ENCODE results near the gene DGKA.
"Not testable (repeated sequence)": the region's sequence is repeated elsewhere in the genome, so short reads cannot be mapped to it uniquely, and the experiment has no call there.

The DGKA gene

DNA sequence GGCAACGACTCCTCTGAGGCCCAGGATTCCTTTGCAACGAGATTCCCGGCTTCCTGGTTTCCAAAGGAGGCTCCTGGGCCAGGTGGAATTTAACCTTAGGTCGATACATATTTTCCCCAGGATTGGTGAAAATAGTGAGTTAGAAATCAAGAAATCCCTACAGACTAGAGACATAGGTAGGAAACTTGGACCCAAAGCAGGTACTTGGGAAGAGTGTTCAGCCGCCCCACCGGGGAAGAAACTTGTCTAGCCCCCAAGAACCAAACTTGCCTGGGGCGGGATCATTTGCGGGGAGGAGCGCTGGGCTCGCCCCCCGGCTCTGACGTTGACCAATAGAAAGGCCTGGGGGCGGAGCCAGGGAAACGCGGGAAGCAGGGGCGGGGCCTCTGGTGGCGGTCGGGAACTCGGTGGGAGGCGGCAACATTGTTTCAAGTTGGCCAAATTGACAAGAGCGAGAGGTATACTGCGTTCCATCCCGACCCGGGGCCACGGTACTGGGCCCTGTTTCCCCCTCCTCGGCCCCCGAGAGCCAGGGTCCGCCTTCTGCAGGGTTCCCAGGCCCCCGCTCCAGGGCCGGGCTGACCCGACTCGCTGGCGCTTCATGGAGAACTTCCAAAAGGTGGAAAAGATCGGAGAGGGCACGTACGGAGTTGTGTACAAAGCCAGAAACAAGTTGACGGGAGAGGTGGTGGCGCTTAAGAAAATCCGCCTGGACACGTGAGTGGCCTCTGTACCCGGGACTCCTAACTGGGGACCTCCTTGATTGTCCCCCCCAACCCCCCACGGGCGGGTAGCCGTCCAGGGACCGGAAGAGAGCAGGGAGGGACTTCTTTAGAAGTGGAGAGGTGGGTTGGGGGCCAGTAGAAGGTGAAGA is 35.7 kb downstream of the DGKA start, which contains the start of gene CDK2:
Gene CDK2 (plus strand): TSS at position 423 of the 874 bp plus-strand sequence. CDS start 179 bp downstream, at position 602.
- peak; percentile 95 for DNase-seq (ENCODE audit: low spot score)

- DNase-seq (ENCODE audit: low spot score) = no peak
Observed at GRCh38 chr12:55969356-55969755, 38.4 kb downstream of the DGKA start.

DNA sequence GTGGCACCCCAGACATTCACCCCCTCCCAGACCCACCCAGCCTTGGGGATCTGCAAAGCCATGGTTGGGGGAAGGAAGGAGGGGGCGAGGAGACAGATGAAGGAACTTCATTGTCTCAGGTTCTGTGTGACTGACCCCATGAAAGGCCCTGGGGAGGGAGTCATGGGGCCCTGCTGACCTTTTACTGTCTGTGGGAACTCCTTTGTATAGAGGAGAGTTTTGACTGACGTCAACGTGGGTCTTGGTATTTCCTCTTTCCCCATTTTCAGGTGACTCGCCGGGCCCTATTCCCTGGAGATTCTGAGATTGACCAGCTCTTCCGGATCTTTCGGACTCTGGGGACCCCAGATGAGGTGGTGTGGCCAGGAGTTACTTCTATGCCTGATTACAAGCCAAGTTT is 39.8 kb downstream of the DGKA start:
- no peak for DNase-seq (ENCODE audit: low spot score)

DNA sequence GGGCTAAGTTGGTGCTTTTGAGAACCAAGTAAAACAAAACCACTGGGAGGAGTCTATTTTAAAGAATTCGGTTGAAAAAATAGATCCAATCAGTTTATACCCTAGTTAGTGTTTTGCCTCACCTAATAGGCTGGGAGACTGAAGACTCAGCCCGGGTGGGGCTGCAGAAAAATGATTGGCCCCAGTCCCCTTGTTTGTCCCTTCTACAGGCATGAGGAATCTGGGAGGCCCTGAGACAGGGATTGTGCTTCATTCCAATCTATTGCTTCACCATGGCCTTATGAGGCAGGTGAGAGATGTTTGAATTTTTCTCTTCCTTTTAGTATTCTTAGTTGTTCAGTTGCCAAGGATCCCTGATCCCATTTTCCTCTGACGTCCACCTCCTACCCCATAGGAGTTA is 41.1 kb downstream of the DGKA start:
- no peak for DNase-seq (ENCODE audit: low spot score)

DNA sequence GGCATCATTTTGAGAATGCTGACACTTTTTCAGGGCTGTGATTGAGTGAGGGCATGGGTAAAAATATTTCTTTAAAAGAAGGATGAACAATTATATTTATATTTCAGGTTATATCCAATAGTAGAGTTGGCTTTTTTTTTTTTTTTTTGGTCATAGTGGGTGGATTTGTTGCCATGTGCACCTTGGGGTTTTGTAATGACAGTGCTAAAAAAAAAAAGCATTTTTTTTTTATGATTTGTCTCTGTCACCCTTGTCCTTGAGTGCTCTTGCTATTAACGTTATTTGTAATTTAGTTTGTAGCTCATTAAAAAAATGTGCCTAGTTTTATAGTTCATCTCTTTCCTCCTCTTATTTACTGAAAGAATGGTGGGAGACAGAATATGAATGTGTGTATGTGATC is 41.5 kb downstream of the DGKA start:
- no peak for DNase-seq (ENCODE audit: low spot score)

GRCh38 chr12:55972911-55973598 is 42.1 kb downstream of the DGKA start:
- no peak for DNase-seq (ENCODE audit: low spot score)

GRCh38 chr12:55973599-55974307 is 42.8 kb downstream of the DGKA start, which contains the start of gene RAB5B:
RAB5B (plus strand) TSS chr12:55974078; CDS start chr12:55986961, 12,883 bp downstream.
- peak; percentile 98 for DNase-seq (ENCODE audit: low spot score)

- peak; percentile 72 for DNase-seq (ENCODE audit: low spot score)
Observed at GRCh38 chr12:55974308-55974730, 43.4 kb downstream of the DGKA start.

- DNase-seq (ENCODE audit: low spot score) = no peak
Observed at GRCh38 chr12:55978393-55978792, 47.4 kb downstream of the DGKA start.

DNA sequence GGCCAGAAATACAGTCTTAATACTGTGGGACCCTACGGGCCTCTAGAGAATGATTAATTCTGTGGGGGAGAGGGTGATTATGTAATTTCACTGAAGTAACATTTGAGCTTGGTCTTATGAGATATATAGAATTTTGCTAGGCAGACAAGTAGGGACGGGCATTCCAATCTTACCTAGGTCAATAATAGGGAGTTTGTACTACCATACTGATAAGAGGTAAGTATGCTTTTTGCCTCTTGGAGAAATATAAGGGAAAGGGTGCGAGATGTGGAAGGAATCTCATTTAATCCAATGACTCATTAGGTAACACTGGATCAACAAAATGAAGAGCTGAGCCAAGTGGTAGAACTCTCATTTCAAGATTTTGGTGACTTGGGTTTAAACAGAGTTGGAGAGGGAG is 48.1 kb downstream of the DGKA start:
- no peak for DNase-seq (ENCODE audit: low spot score)

DNA sequence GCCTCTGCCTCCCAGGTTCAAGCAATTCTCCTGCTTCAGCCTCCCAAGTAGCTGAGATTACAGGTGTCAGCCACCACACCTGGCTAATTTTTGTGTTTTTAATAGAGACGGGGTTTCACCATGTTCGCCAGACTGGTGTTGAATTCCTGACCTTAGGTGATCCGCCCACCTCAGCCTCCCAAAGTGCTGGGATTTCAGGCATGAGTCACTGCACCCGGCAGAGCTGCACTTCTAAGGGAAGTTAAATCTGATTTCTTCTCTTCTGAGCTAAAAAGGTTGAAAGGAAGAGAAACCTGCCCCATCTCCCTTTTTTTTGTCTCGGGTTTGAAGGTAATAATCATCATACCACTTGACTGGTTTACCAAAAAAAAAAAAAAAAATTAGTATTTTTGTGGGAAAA is 50.9 kb downstream of the DGKA start:
- DNase-seq (ENCODE audit: low spot score) = not testable (repeated sequence)

DNA sequence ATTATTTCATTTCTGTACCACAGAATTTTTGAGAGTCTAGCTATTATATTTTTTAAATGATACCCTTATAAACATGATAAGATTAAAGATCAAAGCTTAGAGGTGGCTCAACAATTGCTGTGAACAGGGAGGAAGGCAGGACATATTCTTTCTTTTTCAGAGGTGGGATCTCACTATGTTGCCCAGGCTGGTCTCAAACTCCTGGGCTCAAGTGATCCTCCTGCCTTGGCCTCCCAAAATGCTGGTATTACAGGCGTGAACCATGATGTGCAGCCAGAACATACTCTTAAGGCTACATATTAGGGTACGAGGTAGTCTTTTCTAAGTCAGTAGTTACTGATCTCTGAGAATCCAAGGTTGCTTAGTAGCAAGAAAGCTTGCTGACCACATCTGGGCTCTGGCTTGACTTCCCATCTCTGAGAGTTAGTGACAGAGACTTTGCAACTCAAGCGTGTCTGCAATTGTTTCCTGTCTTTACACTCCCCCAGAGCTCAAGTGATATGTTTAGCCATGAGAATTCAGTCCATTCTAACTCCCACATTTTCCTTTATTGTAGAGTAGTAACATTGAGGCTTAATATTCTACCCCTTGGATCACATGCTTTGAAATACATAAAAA is 51.5 kb downstream of the DGKA start:
- DNase-seq (ENCODE audit: low spot score) = no peak

DNA sequence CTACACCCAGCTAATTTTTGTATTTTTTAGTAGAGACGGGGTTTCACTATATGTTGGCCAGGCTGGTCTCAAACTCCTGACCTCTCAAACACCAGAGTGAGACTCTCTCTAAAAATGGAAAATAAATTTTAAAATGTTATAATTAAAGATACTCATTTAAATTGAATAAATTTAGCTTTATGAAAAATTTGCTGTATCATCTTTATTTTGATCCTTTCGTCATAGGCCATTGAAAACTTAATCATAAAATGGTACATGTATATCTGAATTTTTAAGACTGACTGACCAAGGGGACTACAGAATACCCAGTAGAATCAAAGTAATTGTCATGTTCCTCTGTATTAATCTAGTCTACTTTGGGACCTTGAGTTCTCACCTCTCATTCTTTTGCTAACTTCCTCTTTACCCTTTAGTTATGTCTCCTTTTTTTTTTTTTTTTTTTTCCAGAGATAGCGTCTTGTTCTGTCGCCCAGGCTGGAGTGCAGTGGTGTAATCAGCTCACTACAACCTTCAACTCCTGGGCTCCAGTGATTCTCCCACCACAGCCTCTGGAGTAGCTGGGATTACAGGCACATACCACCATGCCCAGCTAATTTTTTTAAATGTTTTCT is 52.4 kb downstream of the DGKA start:
- DNase-seq (ENCODE audit: low spot score) = no peak

DNA sequence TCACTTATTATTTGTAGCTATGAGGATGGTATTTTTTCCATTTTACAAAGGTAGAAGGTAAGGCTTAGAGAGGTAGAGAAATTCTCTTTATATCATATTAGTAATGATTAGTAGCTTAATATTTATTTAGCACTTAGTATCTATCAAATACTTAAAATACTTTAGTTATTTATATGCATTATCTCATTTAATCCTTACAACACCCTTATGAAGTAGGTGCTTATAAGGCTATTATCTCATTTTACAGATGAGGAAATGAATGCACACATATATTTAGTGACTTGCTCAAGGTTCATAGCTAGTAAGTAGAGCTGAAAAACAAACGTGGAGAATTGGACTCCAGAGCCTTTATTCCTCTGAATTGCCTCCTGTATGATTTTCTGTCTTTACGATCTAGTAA is 53.9 kb downstream of the DGKA start:
- no peak for DNase-seq (ENCODE audit: low spot score)

DNA sequence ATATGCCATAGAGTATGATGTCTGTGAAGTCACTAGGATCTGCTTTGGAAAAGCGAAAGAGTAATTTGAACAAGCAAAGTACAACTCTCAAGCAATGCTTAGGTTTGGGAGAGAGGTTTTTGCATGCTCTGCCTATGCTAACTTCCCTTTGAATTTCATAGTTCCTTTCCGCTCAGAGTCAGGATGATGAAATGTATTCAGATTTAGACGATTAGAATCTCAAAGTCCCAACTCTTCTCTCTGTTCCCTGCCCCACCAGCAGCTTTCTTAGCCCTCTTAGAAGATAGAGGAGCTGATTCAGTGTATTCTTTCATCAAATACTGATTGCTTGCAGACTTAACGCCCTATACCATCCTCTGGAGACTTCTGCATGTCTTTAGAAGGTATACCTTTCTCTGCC is 54.4 kb downstream of the DGKA start:
- no peak for DNase-seq (ENCODE audit: low spot score)

DNA sequence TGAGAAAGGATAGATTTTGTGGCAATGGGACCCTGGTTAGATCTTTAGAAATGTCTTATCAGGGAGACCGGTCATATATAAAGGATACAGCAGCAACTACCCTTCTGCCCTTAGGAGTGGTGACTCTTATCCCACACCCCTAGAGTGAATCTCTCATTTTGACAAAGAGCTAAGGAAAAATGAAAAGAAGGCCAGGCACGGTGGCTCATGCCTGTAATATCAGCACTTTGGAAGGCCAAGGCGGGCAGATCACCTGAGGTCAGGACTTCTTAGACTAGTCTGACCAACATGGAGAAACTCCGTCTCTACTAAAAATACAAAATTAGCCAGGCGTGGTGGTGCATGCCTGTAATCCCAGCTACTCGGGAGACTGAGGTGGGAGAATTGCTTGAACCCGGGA is 55.0 kb downstream of the DGKA start:
- DNase-seq (ENCODE audit: low spot score) = not testable (repeated sequence)

- DNase-seq (ENCODE audit: low spot score) = no peak
Observed at GRCh38 chr12:55991110-55991509, 60.1 kb downstream of the DGKA start.

DNA sequence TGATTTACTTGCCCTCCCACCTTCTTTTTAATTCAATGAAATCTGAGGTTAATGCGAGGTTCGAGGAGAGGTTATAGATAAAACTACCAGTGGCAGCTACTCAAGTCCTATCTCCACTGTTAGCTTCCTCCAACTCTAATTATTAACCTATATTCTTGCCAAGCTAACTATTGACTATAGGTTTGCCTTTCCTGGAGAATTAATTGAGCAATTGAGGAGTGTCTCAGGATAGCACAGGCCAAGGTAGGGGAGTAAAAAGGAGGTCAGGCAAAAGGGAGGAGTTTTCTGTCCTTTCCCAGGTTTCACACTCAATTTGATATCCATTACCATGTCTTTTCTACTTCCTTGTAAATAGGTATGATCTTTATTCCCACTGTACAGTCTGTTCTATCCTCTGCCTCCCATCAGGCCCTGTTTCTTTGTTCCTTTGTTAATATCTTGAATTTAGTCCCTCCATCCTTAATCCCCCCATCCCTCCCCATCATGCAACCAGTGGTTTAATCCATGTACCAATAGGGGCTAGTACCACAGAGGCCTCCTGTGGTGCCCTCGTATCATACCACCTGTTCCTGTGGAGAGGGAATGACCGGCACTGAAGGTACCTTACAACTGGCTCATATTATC is 62.4 kb downstream of the DGKA start:
- no peak for DNase-seq (ENCODE audit: low spot score)

DNA sequence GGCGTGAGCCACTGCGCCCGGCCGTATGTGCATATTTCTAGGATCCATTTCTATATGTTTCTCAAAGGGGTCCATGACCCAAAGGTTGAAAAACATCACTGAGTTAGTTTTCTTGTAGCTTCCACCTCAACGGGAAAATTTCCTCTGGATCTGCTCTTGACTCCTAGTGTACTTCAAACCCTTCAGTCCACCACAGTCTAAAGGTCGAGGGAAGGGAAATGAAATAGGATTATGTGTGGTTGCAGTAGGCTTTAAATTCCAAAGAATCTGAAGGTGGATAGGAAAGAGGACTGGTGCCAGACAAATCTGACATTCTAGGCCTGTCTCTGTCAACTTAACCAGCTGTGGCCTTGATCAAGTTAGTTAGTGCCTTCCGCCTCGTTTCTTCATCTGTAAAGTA is 64.4 kb downstream of the DGKA start:
- DNase-seq (ENCODE audit: low spot score) = no peak

DNA sequence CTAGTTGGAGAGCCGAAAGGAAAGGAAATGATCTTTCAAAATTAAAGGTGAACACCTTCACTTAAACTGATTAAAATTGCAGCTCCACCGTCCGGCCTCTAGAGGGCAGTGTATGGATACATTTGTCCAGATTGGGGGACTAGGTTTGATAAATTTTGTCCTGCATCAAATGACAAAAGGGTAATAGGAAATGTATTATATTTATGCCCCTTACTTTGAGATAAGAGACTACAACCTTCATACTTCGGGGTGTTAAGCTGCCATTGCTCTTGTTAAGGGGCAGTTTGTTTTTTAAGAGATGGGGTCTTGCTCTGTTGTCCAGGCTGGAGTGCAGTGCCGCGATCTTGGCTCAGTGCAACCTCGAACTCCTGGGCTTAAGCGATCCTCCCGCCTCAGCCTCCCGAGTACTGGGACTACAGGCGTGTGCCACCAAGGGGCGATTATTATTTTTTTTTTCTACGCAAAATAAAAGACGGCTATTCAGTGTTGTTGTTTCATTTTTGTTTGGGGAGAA is 65.3 kb downstream of the DGKA start:
- no peak for DNase-seq (ENCODE audit: low spot score)
